ENCODE data around the gene SUN3.

DNA sequence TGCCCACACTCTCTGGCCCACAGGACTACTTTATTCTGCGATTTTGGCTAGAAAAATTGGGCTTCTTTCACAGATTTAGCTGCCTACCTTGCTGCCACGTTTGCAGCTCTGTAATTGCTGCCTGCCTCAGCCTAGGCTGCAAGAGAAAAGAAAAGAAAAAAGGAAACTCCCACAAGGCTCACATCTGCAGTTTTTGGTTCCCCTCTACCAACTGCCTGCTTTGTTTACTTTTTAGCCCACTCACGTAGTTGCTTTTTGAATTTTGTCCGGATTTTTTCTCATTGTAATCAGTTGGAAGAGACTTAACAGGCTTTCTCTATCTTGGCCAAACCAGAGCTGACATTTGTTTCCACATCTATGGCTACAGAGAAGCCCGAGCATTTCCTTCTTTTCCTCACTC, 24.3 kb downstream of the SUN3 start:
- TF ChIP-seq, protein P1, sequence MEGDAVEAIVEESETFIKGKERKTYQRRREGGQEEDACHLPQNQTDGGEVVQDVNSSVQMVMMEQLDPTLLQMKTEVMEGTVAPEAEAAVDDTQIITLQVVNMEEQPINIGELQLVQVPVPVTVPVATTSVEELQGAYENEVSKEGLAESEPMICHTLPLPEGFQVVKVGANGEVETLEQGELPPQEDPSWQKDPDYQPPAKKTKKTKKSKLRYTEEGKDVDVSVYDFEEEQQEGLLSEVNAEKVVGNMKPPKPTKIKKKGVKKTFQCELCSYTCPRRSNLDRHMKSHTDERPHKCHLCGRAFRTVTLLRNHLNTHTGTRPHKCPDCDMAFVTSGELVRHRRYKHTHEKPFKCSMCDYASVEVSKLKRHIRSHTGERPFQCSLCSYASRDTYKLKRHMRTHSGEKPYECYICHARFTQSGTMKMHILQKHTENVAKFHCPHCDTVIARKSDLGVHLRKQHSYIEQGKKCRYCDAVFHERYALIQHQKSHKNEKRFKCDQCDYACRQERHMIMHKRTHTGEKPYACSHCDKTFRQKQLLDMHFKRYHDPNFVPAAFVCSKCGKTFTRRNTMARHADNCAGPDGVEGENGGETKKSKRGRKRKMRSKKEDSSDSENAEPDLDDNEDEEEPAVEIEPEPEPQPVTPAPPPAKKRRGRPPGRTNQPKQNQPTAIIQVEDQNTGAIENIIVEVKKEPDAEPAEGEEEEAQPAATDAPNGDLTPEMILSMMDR (conservative IDR thresholded peaks at IDR 0.05; ENCODE audit: low read depth, low read length) = no peak
- no peak for TF ChIP-seq EZH2 (IDR thresholded peaks at IDR 0.05; ENCODE audit: low read length, unreplicated experiment)
- no peak for TF ChIP-seq EZH2phosphoT487 (IDR thresholded peaks at IDR 0.05; ENCODE audit: borderline replicate concordance, low read length)
